ENCODE measurements around the gene TTLL10. TPM values are rescaled to one million over a fixed set of nuclear protein-coding genes. Genes with fewer than 3 reads are reported as not detected.

The TTLL10 gene
- total RNA-seq (ENCODE audit: unreplicated experiment): not detected
- long read RNA-seq: 0 reads

- H3K27me3 Mint-ChIP-seq (ENCODE audit: unreplicated experiment): no peaks in the 10 kb centered on the region
- H3K27ac Mint-ChIP-seq (ENCODE audit: unreplicated experiment): no peak within 1 kb of the TSS
- H3K9me3 Mint-ChIP-seq (ENCODE audit: unreplicated experiment): no peaks in the 10 kb centered on the region
- peaks cover 4% of the 10 kb centered on the region for H3K36me3 Mint-ChIP-seq (ENCODE audit: low read depth, unreplicated experiment)
- TF ChIP-seq CTCF (IDR thresholded peaks at IDR 0.05; ENCODE audit: unreplicated experiment): no peak
- H3K4me1 Mint-ChIP-seq (ENCODE audit: unreplicated experiment): no peaks in the 10 kb centered on the region
- peak; percentile 6 for DNase-seq (ENCODE audit: low spot score)
- H3K4me3 Mint-ChIP-seq (ENCODE audit: unreplicated experiment): no peak within 1 kb of the TSS
Measured at GRCh38 chr1:1173793-1174415, at the start of gene TTLL10. TSS of gene TTLL10 (plus strand) at chr1:1173880. CDS start at chr1:1179216, 5,336 bp downstream.

GRCh38 chr1:1124508-1124785 lies 49.2 kb upstream of the TTLL10 start:
- Mint-ChIP-seq H3K4me3 (ENCODE audit: unreplicated experiment) (no peak overlapping the region), H3K27me3 (ENCODE audit: unreplicated experiment) (peaks cover 12% of the 10 kb centered on the region), H3K36me3 (ENCODE audit: low read depth, unreplicated experiment) (no peaks in the 10 kb centered on the region), H3K4me1 (ENCODE audit: unreplicated experiment) (no peaks in the 10 kb centered on the region), H3K27ac (ENCODE audit: unreplicated experiment) (no peak overlapping the region), H3K9me3 (ENCODE audit: unreplicated experiment) (no peaks in the 10 kb centered on the region)
- TF ChIP-seq CTCF (IDR thresholded peaks at IDR 0.05; ENCODE audit: unreplicated experiment): no peak
- DNase-seq (ENCODE audit: low spot score): no peak

GRCh38 chr1:1124786-1125642 lies 48.7 kb upstream of the TTLL10 start:
- no peak overlapping the region for H3K27ac Mint-ChIP-seq (ENCODE audit: unreplicated experiment)
- H3K4me1 Mint-ChIP-seq (ENCODE audit: unreplicated experiment): no peaks in the 10 kb centered on the region

GRCh38 chr1:1125945-1126344 lies 47.7 kb upstream of the TTLL10 start:
- H3K4me3 Mint-ChIP-seq (ENCODE audit: unreplicated experiment): no peak overlapping the region
- no peak for TF ChIP-seq CTCF (IDR thresholded peaks at IDR 0.05; ENCODE audit: unreplicated experiment)
- peaks cover 12% of the 10 kb centered on the region for H3K27me3 Mint-ChIP-seq (ENCODE audit: unreplicated experiment)
- no peaks in the 10 kb centered on the region for H3K4me1 Mint-ChIP-seq (ENCODE audit: unreplicated experiment)
- DNase-seq (ENCODE audit: low spot score): no peak
- H3K9me3 Mint-ChIP-seq (ENCODE audit: unreplicated experiment): no peaks in the 10 kb centered on the region
- H3K27ac Mint-ChIP-seq (ENCODE audit: unreplicated experiment): no peak overlapping the region
- no peaks in the 10 kb centered on the region for H3K36me3 Mint-ChIP-seq (ENCODE audit: low read depth, unreplicated experiment)

More at GRCh38 chr1:1124786-1125642, 48.7 kb upstream of the TTLL10 start:
- Mint-ChIP-seq H3K9me3 (ENCODE audit: unreplicated experiment) (no peaks in the 10 kb centered on the region), H3K27me3 (ENCODE audit: unreplicated experiment) (peaks cover 12% of the 10 kb centered on the region), H3K36me3 (ENCODE audit: low read depth, unreplicated experiment) (no peaks in the 10 kb centered on the region), H3K4me3 (ENCODE audit: unreplicated experiment) (no peak overlapping the region)
- DNase-seq (ENCODE audit: low spot score): no peak
- no peak for TF ChIP-seq CTCF (IDR thresholded peaks at IDR 0.05; ENCODE audit: unreplicated experiment)

Data from endothelial cell (in vitro differentiated cells).